Neuronal stem cell (in vitro differentiated cells): Measurements from ENCODE around the gene BDKRB2.

Experiments
- DNase-seq: peaks from one replicate; pipeline ENCODE4 v3.0.0-alpha.2; 2013; ENCODE audit warnings: low spot score
- H2AFZ ChIP-seq: one replicate; pipeline ENCODE4 v1.6.1; 2013; ENCODE audit warnings: mild to moderate bottlenecking, low read length, inconsistent platforms
- H2AK5ac ChIP-seq: 2 replicates; pipeline ENCODE4 v1.6.1; 2013; ENCODE audit warnings: low read depth, mild to moderate bottlenecking, inconsistent platforms, low read length, moderate library complexity, mixed read lengths
- H2BK120ac ChIP-seq: 2 replicates; pipeline ENCODE4 v1.6.1; 2013; ENCODE audit warnings: low read depth, mild to moderate bottlenecking, inconsistent platforms, low read length, moderate library complexity, mixed read lengths
- H2BK12ac ChIP-seq: one replicate; pipeline ENCODE4 v1.6.1; 2013; ENCODE audit warnings: low read length, inconsistent platforms
- H2BK15ac ChIP-seq: 2 replicates; pipeline ENCODE4 v1.6.1; 2013; ENCODE audit warnings: mild to moderate bottlenecking, low read length, inconsistent platforms, mixed read lengths
- H2BK5ac ChIP-seq: one replicate; pipeline ENCODE4 v1.6.1; 2013; ENCODE audit warnings: inconsistent platforms, mild to moderate bottlenecking, low read length, moderate library complexity
- H3K14ac ChIP-seq: one replicate; pipeline ENCODE4 v1.6.1; 2013; ENCODE audit warnings: low read length, inconsistent platforms
- H3K18ac ChIP-seq: 2 replicates; pipeline ENCODE4 v1.6.1; 2013; ENCODE audit warnings: low read length, inconsistent platforms
- H3K23ac ChIP-seq: 2 replicates; pipeline ENCODE4 v1.6.1; 2013; ENCODE audit warnings: low read depth, mild to moderate bottlenecking, mixed read lengths, low read length, inconsistent platforms; ENCODE audit not compliant: poor library complexity
- H3K27ac ChIP-seq: replicated peaks from 3 replicates; pipeline ENCODE4 v1.5.1; 2013; ENCODE audit warnings: low read length, inconsistent platforms
- H3K27me3 ChIP-seq, 3 experiments: 2 replicates each; pipeline ENCODE4 v1.6.1; 2013; ENCODE audit warnings: low read length in 3 of 3, mild to moderate bottlenecking in 2 of 3, inconsistent platforms in 1 of 3, low read depth in 1 of 3, mixed read lengths in 1 of 3, moderate library complexity in 1 of 3; ENCODE audit not compliant: control insufficient read depth in 3 of 3, insufficient read depth in 3 of 3
- H3K36me3 ChIP-seq, 2 donors: replicated peaks in 1 of 2; 2 replicates each; pipeline ENCODE4 v1.6.1; 2013; ENCODE audit warnings: low read length in 2 of 2; ENCODE audit not compliant: control insufficient read depth in 2 of 2, insufficient read depth in 2 of 2
- H3K4ac ChIP-seq: 2 replicates; pipeline ENCODE4 v1.6.1; 2013; ENCODE audit warnings: inconsistent platforms, mild to moderate bottlenecking, low read length, moderate library complexity
- H3K4me1 ChIP-seq, 2 donors: 1 replicate in 1 of 2; 2 replicates in 1 of 2; pipeline ENCODE4 v1.6.1; 2013; ENCODE audit warnings: low read length in 2 of 2, low read depth in 1 of 2; ENCODE audit not compliant: control insufficient read depth in 2 of 2, insufficient read depth in 1 of 2
- H3K4me2 ChIP-seq: one replicate; pipeline ENCODE4 v1.6.1; 2013; ENCODE audit warnings: mild to moderate bottlenecking, low read length, inconsistent platforms; ENCODE audit not compliant: insufficient read depth, poor library complexity, severe bottlenecking
- H3K4me3 ChIP-seq, 2 donors: 2 replicates each; pipeline ENCODE4 v1.5.1; 2013; ENCODE audit warnings: low read length in 2 of 2, mild to moderate bottlenecking in 2 of 2, inconsistent platforms in 1 of 2, moderate library complexity in 1 of 2
- H3K79me1 ChIP-seq: one replicate; pipeline ENCODE4 v1.6.1; 2013; ENCODE audit warnings: low read depth, mild to moderate bottlenecking, inconsistent platforms, low read length, moderate library complexity
- H3K9ac ChIP-seq: one replicate; pipeline ENCODE4 v1.6.1; 2013; ENCODE audit warnings: mild to moderate bottlenecking, low read depth, low read length, inconsistent platforms; ENCODE audit not compliant: poor library complexity
- H3K9me3 ChIP-seq, 2 donors: replicated peaks in 1 of 2; 2 replicates each; pipeline versions ENCODE3 to v1.6.1; 2013; ENCODE audit warnings: low read length in 2 of 2, mild to moderate bottlenecking in 2 of 2, inconsistent platforms in 1 of 2, low read depth in 1 of 2, mixed read lengths in 1 of 2, moderate library complexity in 1 of 2; ENCODE audit not compliant: control insufficient read depth in 2 of 2, insufficient read depth in 1 of 2
- H4K8ac ChIP-seq: one replicate; pipeline ENCODE4 v1.6.1; 2013; ENCODE audit warnings: low read depth, mild to moderate bottlenecking, inconsistent platforms, low read length, moderate library complexity
- H4K91ac ChIP-seq: one replicate; pipeline ENCODE4 v1.6.1; 2013; ENCODE audit warnings: low read length, low read depth, mild to moderate bottlenecking, inconsistent platforms; ENCODE audit not compliant: poor library complexity
- WGBS, 2 donors: extraction: QIAGEN DNeasy Blood & Tissue Kit; methylation state at CpG; one replicate each; pipeline ENCODE4 v1.1.7; 2013; ENCODE audit warnings: missing lambda C conversion rate in 2 of 2, mixed read lengths in 1 of 2; ENCODE audit not compliant: insufficient read length in 2 of 2, insufficient replicate concordance in 1 of 2; ENCODE audit errors: extremely low coverage in 2 of 2; 5-methylcytosine and 5-hydroxymethylcytosine counted together

BDKRB2 gene

DNA sequence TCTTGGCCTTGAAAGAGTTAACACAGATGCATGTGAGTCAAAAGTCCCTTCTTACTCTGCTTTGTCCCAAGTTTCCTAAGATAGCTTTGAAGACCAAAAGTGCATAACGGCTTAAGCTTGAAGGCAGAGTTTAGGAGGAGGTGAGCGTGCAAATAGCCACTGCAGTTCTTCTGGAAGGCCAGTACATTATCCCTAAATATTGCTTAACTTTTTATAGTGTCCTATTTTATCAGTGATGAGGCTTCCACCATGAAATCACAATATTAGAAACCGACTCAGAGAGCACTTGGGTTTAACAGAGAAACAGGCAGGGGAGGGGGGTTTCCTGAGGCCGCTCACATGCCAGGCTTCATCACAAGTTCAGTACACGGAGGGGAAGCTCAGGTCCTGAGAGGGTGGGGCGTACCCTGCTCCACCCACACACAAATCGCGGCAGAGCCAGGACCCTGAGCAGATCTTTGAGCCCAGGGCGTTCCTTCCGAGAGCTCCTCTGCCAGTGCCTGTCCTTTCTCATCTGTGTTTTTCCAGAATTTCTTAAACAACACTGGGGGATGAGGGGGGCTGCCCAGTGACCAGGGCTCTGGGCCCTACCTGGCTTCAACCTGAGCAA, 26.8 kb upstream of the BDKRB2 start:
- H4K8ac ChIP-seq = no peak overlapping the region
- DNase-seq = no peak
- no peak overlapping the region for H3K4ac ChIP-seq
- peak overlapping the region; percentile 52 for H3K18ac ChIP-seq
- no peak overlapping the region for H2AK5ac ChIP-seq
- H3K4me1 ChIP-seq = peaks cover 0 to 7% of the 10 kb centered on the region in 2 donors
- H3K23ac ChIP-seq = no peak overlapping the region
- H3K4me2 ChIP-seq = no peak overlapping the region
- no peaks in the 10 kb centered on the region for H3K36me3 ChIP-seq
- H2BK12ac ChIP-seq = no peak overlapping the region
- H2BK120ac ChIP-seq = no peak overlapping the region
- H2BK15ac ChIP-seq = peak overlapping the region; percentile 30
- H3K9me3 ChIP-seq = no peaks in the 10 kb centered on the region
- no peaks in the 10 kb centered on the region for H3K79me1 ChIP-seq
- no peak overlapping the region for H2BK5ac ChIP-seq
- no peak overlapping the region for H3K4me3 ChIP-seq
- H3K9ac ChIP-seq = peak overlapping the region; percentile 61
- H3K27me3 ChIP-seq = peaks cover 0 to 22% (median 0%) of the 10 kb centered on the region in 3 experiments
- no peak overlapping the region for H3K27ac ChIP-seq
- no CpG with 5 or more reads among the region's 10 CpGs for WGBS, 2 donors
- H4K91ac ChIP-seq = no peak overlapping the region
- H2AFZ ChIP-seq = peak overlapping the region; percentile 18
- no peak overlapping the region for H3K14ac ChIP-seq

- peak overlapping the region; percentile 79 for H3K18ac ChIP-seq
- no peak overlapping the region for H3K4ac ChIP-seq
- no peak overlapping the region for H2BK120ac ChIP-seq
- no peak overlapping the region for H4K8ac ChIP-seq
- H3K9me3 ChIP-seq = no peaks in the 10 kb centered on the region
- H2BK5ac ChIP-seq = no peak overlapping the region
- peaks cover 0 to 26% (median 0%) of the 10 kb centered on the region in 3 experiments for H3K27me3 ChIP-seq
- H3K14ac ChIP-seq = no peak overlapping the region
- H4K91ac ChIP-seq = no peak overlapping the region
- H3K79me1 ChIP-seq = no peaks in the 10 kb centered on the region
- no peak overlapping the region for H3K27ac ChIP-seq
- H3K4me2 ChIP-seq = no peak overlapping the region
- H2BK12ac ChIP-seq = no peak overlapping the region
- DNase-seq = no peak
- H3K9ac ChIP-seq = peak overlapping the region; percentile 46
- H2AFZ ChIP-seq = no peak overlapping the region
- H3K23ac ChIP-seq = no peak overlapping the region
- H2AK5ac ChIP-seq = no peak overlapping the region
- H2BK15ac ChIP-seq = no peak overlapping the region
- H3K4me1 ChIP-seq = peaks cover 0 to 7% of the 10 kb centered on the region in 2 donors
- WGBS, 2 donors = no CpG with 5 or more reads among the region's 10 CpGs
- no peaks in the 10 kb centered on the region for H3K36me3 ChIP-seq
- no peak overlapping the region for H3K4me3 ChIP-seq
Observed at GRCh38 chr14:96178461-96179321, 25.9 kb upstream of the BDKRB2 start.

- H2BK15ac ChIP-seq = no peak overlapping the region
- H3K79me1 ChIP-seq = no peaks in the 10 kb centered on the region
Observed at GRCh38 chr14:96180043-96180874, 24.4 kb upstream of the BDKRB2 start.

More at GRCh38 chr14:96180043-96180874, 24.4 kb upstream of the BDKRB2 start:
- H4K8ac ChIP-seq = no peak overlapping the region
- H3K4ac ChIP-seq = no peak overlapping the region
- no peak overlapping the region for H2AK5ac ChIP-seq
- H2BK12ac ChIP-seq = no peak overlapping the region
- no peak overlapping the region for H2BK120ac ChIP-seq
- WGBS, 2 donors = no CpG with 5 or more reads among the region's 7 CpGs
- H3K14ac ChIP-seq = no peak overlapping the region
- H3K36me3 ChIP-seq = no peaks in the 10 kb centered on the region
- peaks cover 0 to 7% of the 10 kb centered on the region in 2 donors for H3K4me1 ChIP-seq
- peaks cover 0 to 25% (median 0%) of the 10 kb centered on the region in 3 experiments for H3K27me3 ChIP-seq
- no peak overlapping the region for H2BK5ac ChIP-seq
- no peak overlapping the region for H3K4me3 ChIP-seq
- no peak overlapping the region for H3K27ac ChIP-seq
- no peak overlapping the region for H3K9ac ChIP-seq
- no peak overlapping the region for H2AFZ ChIP-seq
- no peak overlapping the region for H3K18ac ChIP-seq
- no peaks in the 10 kb centered on the region for H3K9me3 ChIP-seq
- no peak overlapping the region for H4K91ac ChIP-seq
- no peak overlapping the region for H3K4me2 ChIP-seq
- no peak for DNase-seq
- H3K23ac ChIP-seq = no peak overlapping the region
